Right atrium auricular region (tissue), 2 donors: ENCODE results near the gene MDFI. TPM values are rescaled to one million over a fixed set of nuclear protein-coding genes. Genes with fewer than 3 reads are reported as not detected.

Source experiments
- DNase-seq: peaks from one replicate; pipeline ENCODE4 v3.0.0-alpha.2; 2019; ENCODE audit warnings: low spot score
- H3K27ac ChIP-seq, 2 donors: fragments of 200-600 bp; sonication (generic); 1 replicate in 1 of 2; 2 replicates in 1 of 2; pipeline ENCODE4 v1.5.1; 2016 to 2019
- H3K27me3 ChIP-seq, 2 donors: fragments of 200-600 bp; sonication (generic); one replicate each; pipeline versions ENCODE4 v1.5.1 to v1.6.0; 2017 to 2019
- H3K36me3 ChIP-seq: fragments of 200-600 bp; sonication (generic); one replicate; pipeline ENCODE4 v1.5.1; 2016
- H3K4me1 ChIP-seq, 2 donors: fragments of 200-600 bp; sonication (generic); one replicate each; pipeline versions ENCODE4 v1.5.1 to v1.6.0; 2017 to 2019
- H3K4me3 ChIP-seq, 2 donors: fragments of 200-600 bp; sonication (generic); 1 replicate in 1 of 2; 2 replicates in 1 of 2; pipeline ENCODE4 v1.5.1; 2017 to 2019; ENCODE audit warnings: mild to moderate bottlenecking in 1 of 2, moderate library complexity in 1 of 2
- H3K9me3 ChIP-seq, 2 donors: fragments of 200-600 bp; sonication (generic); one replicate each; pipeline ENCODE4 v1.5.1; 2019
- total RNA-seq, 2 donors: library from RNA; depleted of rRNA; stranded (reverse); fragments of >200 nt; gene quantifications; one replicate each; pipeline ENCODE4 v1.1.0, GENCODE V29; 2016
- TF ChIP-seq, protein P1 (sequence below), 2 donors: fragments of 200-600 bp; sonication (generic); IDR thresholded peaks; one replicate each; pipeline ENCODE4 v1.5.1; 2019; ENCODE audit warnings: antibody characterized with exemption in 2 of 2

MDFI gene
- total RNA-seq, 2 donors from 2014 or later, result 1.5 to 12.3 TPM

DNA sequence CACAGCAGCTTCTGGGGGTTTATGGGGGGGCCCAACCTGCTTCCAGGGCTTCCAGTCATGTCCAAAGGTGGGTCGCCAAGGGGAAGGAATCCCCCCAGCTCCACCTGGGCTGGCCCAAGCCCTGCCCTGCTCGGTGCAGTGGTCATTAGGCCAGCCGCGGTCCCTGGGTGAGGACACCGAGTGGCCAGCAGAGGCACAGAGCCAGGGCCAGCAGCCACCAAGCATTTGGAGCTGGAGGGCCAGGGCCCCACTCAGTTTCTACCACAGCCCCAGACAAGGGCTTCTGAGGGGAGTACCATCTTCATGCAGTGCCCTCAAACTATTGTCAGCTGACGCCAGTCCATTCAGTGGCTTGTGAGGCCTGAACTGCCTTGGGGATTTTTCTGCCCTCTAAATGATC, 57.6 kb downstream of the MDFI start:
- peaks cover 0 to 55% of the 10 kb centered on the region in 2 donors for H3K4me1 ChIP-seq
- no peaks in the 10 kb centered on the region for H3K27me3 ChIP-seq
- no peak overlapping the region for H3K4me3 ChIP-seq
- TF ChIP-seq, protein P1, sequence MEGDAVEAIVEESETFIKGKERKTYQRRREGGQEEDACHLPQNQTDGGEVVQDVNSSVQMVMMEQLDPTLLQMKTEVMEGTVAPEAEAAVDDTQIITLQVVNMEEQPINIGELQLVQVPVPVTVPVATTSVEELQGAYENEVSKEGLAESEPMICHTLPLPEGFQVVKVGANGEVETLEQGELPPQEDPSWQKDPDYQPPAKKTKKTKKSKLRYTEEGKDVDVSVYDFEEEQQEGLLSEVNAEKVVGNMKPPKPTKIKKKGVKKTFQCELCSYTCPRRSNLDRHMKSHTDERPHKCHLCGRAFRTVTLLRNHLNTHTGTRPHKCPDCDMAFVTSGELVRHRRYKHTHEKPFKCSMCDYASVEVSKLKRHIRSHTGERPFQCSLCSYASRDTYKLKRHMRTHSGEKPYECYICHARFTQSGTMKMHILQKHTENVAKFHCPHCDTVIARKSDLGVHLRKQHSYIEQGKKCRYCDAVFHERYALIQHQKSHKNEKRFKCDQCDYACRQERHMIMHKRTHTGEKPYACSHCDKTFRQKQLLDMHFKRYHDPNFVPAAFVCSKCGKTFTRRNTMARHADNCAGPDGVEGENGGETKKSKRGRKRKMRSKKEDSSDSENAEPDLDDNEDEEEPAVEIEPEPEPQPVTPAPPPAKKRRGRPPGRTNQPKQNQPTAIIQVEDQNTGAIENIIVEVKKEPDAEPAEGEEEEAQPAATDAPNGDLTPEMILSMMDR (IDR thresholded peaks at IDR 0.05), result no peak
- no peak overlapping the region for H3K27ac ChIP-seq
- no peak for DNase-seq
- no peaks in the 10 kb centered on the region for H3K9me3 ChIP-seq
- H3K36me3 ChIP-seq, result peaks cover 3% of the 10 kb centered on the region

DNA sequence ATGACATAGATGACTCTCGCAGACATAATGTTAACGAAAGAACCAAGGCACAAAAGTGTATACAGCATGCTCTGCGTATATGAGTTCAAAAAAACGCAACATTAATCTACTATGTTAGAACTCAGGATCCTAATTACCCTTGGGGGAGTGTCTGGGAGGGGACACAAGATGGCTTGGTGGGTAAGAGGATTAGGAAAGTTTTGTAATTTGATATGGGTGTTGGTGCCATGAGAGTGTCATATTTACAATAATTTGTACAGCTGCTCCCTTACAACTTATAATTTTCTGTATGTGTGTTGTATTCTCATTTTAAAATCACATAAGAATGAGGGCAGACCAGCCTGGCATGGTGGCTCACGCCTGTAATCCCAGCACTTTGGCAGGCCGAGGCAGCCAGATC, 58.5 kb downstream of the MDFI start:
- H3K36me3 ChIP-seq, result no peaks in the 10 kb centered on the region
- H3K4me3 ChIP-seq, result no peak overlapping the region
- H3K27me3 ChIP-seq, result no peaks in the 10 kb centered on the region
- TF ChIP-seq, protein P1 (IDR thresholded peaks at IDR 0.05), result no peak
- H3K27ac ChIP-seq, result no peak overlapping the region
- H3K4me1 ChIP-seq, result peaks cover 0 to 64% of the 10 kb centered on the region in 2 donors
- DNase-seq, result no peak
- no peaks in the 10 kb centered on the region for H3K9me3 ChIP-seq

DNA sequence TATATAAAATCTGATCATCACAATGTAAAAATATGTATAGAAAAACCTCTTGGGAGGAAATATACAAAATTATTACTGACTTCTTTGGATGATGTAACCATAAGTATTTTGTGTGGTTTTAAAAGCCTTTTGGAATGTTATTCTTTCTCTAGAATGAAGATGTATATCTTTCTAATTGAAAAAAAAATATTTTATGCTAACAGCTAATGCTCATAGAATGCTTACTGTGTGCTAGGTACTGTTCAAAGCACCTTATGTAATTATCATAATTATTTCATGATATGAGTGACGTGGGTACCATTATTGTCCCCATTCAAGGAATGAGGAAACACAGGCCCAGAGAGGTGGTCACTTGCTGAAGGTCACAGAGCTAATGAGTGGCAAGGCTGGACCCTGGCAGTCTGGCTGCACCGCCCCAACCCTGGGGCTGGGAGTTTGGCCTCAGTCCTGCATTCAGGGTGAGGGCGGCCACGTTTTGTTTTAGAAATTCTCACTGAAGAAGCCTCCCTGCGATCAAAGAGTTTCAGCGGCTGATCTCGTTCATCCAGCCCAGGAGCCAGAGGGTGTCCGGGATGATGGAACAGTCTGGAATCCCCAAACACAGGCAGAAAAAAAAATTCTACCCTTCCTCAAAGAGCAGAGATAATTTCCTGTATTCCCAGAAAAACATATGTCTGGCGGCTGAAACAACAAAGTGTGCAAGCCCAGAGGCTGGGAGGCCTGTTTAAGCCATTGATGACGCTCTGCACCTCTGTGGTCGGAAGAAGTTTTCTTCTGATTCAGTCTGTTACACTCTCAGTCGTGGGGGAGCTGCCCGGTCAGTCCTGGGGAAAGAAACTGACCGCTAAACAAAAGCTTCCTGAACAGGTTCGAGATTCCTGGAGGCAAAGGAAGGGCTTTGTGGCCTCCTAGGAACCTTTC, 59.9 kb downstream of the MDFI start:
- TF ChIP-seq, protein P1 (IDR thresholded peaks at IDR 0.05), result no peak
- DNase-seq, result no peak
- Histone ChIP-seq H3K36me3 (no peaks in the 10 kb centered on the region), H3K27ac (peak overlapping the region; percentile 9 to 47), H3K4me3 (no peak overlapping the region), H3K27me3 (no peaks in the 10 kb centered on the region), H3K9me3 (no peaks in the 10 kb centered on the region), H3K4me1 (peaks cover 0 to 65% of the 10 kb centered on the region in 2 donors)

DNA sequence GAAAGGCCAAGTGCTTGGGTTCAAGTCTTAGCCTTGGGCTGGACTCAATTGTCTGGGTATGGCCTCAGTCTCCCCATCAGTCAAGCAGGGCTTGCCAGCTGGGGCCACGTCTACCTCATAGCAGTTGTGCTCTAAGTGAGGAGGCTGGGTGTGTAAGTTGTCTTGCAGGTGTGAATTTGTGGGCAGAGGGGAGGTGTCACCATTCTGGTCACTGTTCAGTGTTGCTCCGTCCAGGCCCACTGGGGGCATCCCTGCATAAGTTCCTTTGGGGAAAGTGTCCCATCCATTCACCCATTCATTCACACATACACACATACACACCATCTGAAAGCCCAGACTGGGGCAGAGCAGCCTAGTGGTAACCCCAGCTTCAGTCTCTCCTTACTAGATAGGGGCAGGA, 60.8 kb downstream of the MDFI start:
- H3K27ac ChIP-seq, result peak overlapping the region; percentile 9 to 47
- H3K4me3 ChIP-seq, result no peak overlapping the region
- TF ChIP-seq, protein P1 (IDR thresholded peaks at IDR 0.05), result no peak
- peaks cover 0 to 61% of the 10 kb centered on the region in 2 donors for H3K4me1 ChIP-seq
- no peaks in the 10 kb centered on the region for H3K27me3 ChIP-seq
- DNase-seq, result no peak
- no peaks in the 10 kb centered on the region for H3K9me3 ChIP-seq
- H3K36me3 ChIP-seq, result no peaks in the 10 kb centered on the region

DNA sequence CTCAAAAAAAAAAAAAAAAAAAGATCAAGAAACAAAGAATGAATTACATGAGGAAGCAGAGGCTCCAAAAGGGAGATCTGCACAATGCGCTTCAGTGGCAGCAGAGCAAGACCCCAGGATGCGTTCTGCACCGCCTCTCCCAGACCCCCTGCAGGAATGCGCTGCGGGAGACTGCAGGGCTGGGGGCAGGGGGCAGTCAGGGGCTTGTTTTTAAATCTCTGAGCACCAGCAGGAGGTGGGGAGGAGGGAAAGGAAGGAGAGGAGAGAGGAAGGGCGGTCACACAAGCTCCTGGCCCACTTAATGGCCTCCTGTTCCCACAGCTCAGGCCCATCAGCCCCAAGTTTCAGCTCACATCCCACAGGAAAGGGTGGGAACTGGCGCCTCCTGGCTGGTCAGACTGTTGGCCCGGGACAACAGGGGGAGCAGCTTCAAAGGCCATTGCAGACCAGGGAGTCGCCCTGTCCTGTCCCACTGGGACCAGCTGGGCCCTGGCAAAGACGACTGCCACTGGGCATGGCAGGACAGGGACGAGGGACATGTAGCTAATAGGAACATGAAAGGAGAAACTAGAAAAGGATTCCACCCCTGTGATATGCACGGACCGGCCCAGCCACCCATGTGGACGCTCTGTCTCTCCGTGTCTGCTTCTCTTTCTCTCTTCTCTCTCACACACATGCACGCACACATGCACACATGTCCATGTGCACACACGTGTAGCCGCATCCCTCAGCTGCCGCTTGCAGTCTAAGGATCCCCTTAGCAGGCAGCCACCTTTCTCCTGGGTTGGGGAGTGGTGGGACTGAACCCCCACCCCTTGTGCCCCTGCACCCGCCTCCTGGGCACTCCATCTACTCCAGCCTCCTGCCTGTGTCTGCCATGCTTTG, 62.4 kb downstream of the MDFI start:
- Histone ChIP-seq H3K4me1 (peaks cover 0 to 64% of the 10 kb centered on the region in 2 donors), H3K36me3 (no peaks in the 10 kb centered on the region), H3K9me3 (no peaks in the 10 kb centered on the region), H3K27ac (peak overlapping the region in 1 of 2 donors; percentile 17), H3K27me3 (no peaks in the 10 kb centered on the region), H3K4me3 (no peak overlapping the region)
- TF ChIP-seq, protein P1 (IDR thresholded peaks at IDR 0.05), result peak in 1 of 2 donors; percentile 25
- DNase-seq, result no peak
